Upper lobe of left lung (tissue), 6 donors: ENCODE results near the gene GAS5. TPM values are rescaled to one million over a fixed set of nuclear protein-coding genes. Genes with fewer than 3 reads are reported as not detected.
"Not testable (repeated sequence)": the region's sequence is repeated elsewhere in the genome, so short reads cannot be mapped to it uniquely, and the experiment has no call there.

Experiments used
- ATAC-seq, 2 donors: fragments of 200-7000 bp; cut with Tn5 transposase; one replicate each; pipeline ENCODE4 v1.9.1; 2022; ENCODE audit warnings: mild to moderate bottlenecking in 2 of 2, moderate library complexity in 2 of 2; ENCODE audit not compliant: low FRiP score in 2 of 2
- DNase-seq, 2 donors: peaks; one replicate each; pipeline ENCODE4 v3.0.0-alpha.2; 2019 to 2020
- H3K27ac ChIP-seq, 4 donors: fragments of 200-600 bp; sonication (generic); one replicate each; pipeline ENCODE4 v1.5.1; 2016 to 2019
- H3K27me3 ChIP-seq, 4 donors: fragments of 200-600 bp; sonication (generic); one replicate each; pipeline ENCODE4 v1.5.1; 2017 to 2019
- H3K36me3 ChIP-seq, 4 donors: fragments of 200-600 bp; sonication (generic); one replicate each; pipeline ENCODE4 v1.5.1; 2016 to 2019
- H3K4me1 ChIP-seq, 4 donors: fragments of 200-600 bp; sonication (generic); one replicate each; pipeline ENCODE4 v1.5.1; 2018 to 2019
- H3K4me3 ChIP-seq, 4 donors: fragments of 200-600 bp; sonication (generic); one replicate each; pipeline ENCODE4 v1.5.1; 2017 to 2019; ENCODE audit warnings: mild to moderate bottlenecking in 2 of 4, moderate library complexity in 1 of 4
- H3K9me3 ChIP-seq, 4 donors: fragments of 200-600 bp; sonication (generic); one replicate each; pipeline ENCODE4 v1.5.1; 2018 to 2019
- CTCF ChIP-seq, 6 experiments: fragments of 450-650 bp in 4 of 6; fragments of 200-600 bp in 2 of 6; sonication (generic) in 2 of 6; IDR thresholded peaks; one replicate each; pipeline ENCODE4 v1.5.1; 2016 to 2019; ENCODE audit warnings: antibody characterized with exemption in 6 of 6
- EP300 ChIP-seq, 4 donors: sonication (generic); formaldehyde crosslinking; IDR thresholded peaks; one replicate each; pipeline ENCODE4 v1.5.1; 2017; ENCODE audit warnings: antibody characterized with exemption in 4 of 4, control low read depth in 2 of 4
- POLR2A ChIP-seq, 4 donors: fragments of 450-650 bp; IDR thresholded peaks; one replicate each; pipeline ENCODE4 v1.5.1; 2016 to 2017; ENCODE audit warnings: antibody characterized with exemption in 4 of 4, mild to moderate bottlenecking in 2 of 4
- POLR2AphosphoS5 ChIP-seq, 2 donors: sonication (generic); formaldehyde crosslinking; IDR thresholded peaks; one replicate each; pipeline ENCODE4 v1.5.1; 2017; ENCODE audit warnings: antibody characterized with exemption in 2 of 2
- WGBS, 2 donors: methylation state at CpG; one replicate each; pipeline ENCODE4 v1.1.5; 2017 to 2018; 5-methylcytosine and 5-hydroxymethylcytosine counted together
- total RNA-seq, 6 donors: library from RNA; depleted of rRNA in 4 of 6; stranded (reverse); fragments of >200 nt in 4 of 6; gene quantifications; one replicate each; pipeline versions ENCODE4 v1.1.0 to v1.2.1, GENCODE V29; 2016 to 2021
- donor health status: DM: no; HTN: no; CAD: no; lungs with moderate emphysema.
- donor health status: DM: no; HTN: yes; CAD: no; lungs with severe emphysema.

Gene GAS5
- total RNA-seq, 6 donors from 2014 or later, result 169 to 367 (median 271) TPM

- no peak overlapping the region for H3K27ac ChIP-seq
- H3K9me3 ChIP-seq, result no peaks in the 10 kb centered on the region
- no peaks in the 10 kb centered on the region for H3K27me3 ChIP-seq
- H3K36me3 ChIP-seq, result peaks cover 10 to 21% (median 13%) of the 10 kb centered on the region in 4 donors
- DNase-seq, result no peak
- H3K4me3 ChIP-seq, result no peak overlapping the region
- TF ChIP-seq POLR2A (IDR thresholded peaks at IDR 0.05), result no peak
- TF ChIP-seq EP300 (IDR thresholded peaks at IDR 0.05), result no peak
- TF ChIP-seq POLR2AphosphoS5 (IDR thresholded peaks at IDR 0.05), result no peak
- no peak for TF ChIP-seq CTCF (IDR thresholded peaks at IDR 0.05)
- WGBS, 2 donors, result 69 to 76% methylated on average over 4 of the region's 4 CpGs
- no peak for ATAC-seq
- no peaks in the 10 kb centered on the region for H3K4me1 ChIP-seq
Measured at GRCh38 chr1:173886746-173887611, 19.2 kb upstream of the GAS5 start.

GRCh38 chr1:173884701-173885100, 16.9 kb upstream of the GAS5 start:
- DNase-seq (no peak), ATAC-seq (no peak)
- Histone ChIP-seq H3K4me3 (no peak overlapping the region), H3K36me3 (peaks cover 10 to 21% (median 13%) of the 10 kb centered on the region in 4 donors), H3K27me3 (no peaks in the 10 kb centered on the region), H3K4me1 (no peaks in the 10 kb centered on the region), H3K27ac (no peak overlapping the region), H3K9me3 (no peaks in the 10 kb centered on the region)
- 89 to 93% methylated on average over 5 of the region's 5 CpGs for WGBS, 2 donors
- TF ChIP-seq POLR2A (IDR thresholded peaks at IDR 0.05), result no peak
- no peak for TF ChIP-seq EP300 (IDR thresholded peaks at IDR 0.05)
- TF ChIP-seq POLR2AphosphoS5 (IDR thresholded peaks at IDR 0.05), result no peak
- TF ChIP-seq CTCF (IDR thresholded peaks at IDR 0.05), result no peak

GRCh38 chr1:173881117-173881516, 13.3 kb upstream of the GAS5 start:
- not testable (repeated sequence) for ATAC-seq, H3K27ac ChIP-seq, DNase-seq, H3K4me3 ChIP-seq, H3K27me3 ChIP-seq, H3K9me3 ChIP-seq, H3K4me1 ChIP-seq
- 80 to 88% methylated on average over 3 to 4 of the region's 4 CpGs for WGBS, 2 donors
- H3K36me3 ChIP-seq, result peaks cover 7 to 26% (median 14%) of the 10 kb centered on the region in 4 donors

GRCh38 chr1:173878251-173878650, 10.5 kb upstream of the GAS5 start:
- DNase-seq (no peak), ATAC-seq (no peak)
- Histone ChIP-seq H3K27ac (no peak overlapping the region), H3K4me1 (no peaks in the 10 kb centered on the region), H3K9me3 (no peaks in the 10 kb centered on the region), H3K4me3 (no peak overlapping the region), H3K27me3 (no peaks in the 10 kb centered on the region), H3K36me3 (peaks cover 0 to 27% (median 17%) of the 10 kb centered on the region in 4 donors)
- TF ChIP-seq EP300 (IDR thresholded peaks at IDR 0.05) (no peak), POLR2A (IDR thresholded peaks at IDR 0.05) (no peak), CTCF (IDR thresholded peaks at IDR 0.05) (no peak), POLR2AphosphoS5 (IDR thresholded peaks at IDR 0.05) (no peak)

- no peak overlapping the region for H3K27ac ChIP-seq
- WGBS, 2 donors, result 83 to 91% methylated on average over 5 of the region's 5 CpGs
- H3K4me1 ChIP-seq, result peaks cover 0 to 4% (median 0%) of the 10 kb centered on the region in 4 donors
- no peak overlapping the region for H3K4me3 ChIP-seq
- ATAC-seq (no peak), DNase-seq (no peak)
- no peaks in the 10 kb centered on the region for H3K27me3 ChIP-seq
- H3K36me3 ChIP-seq, result peaks cover 0 to 27% (median 17%) of the 10 kb centered on the region in 4 donors
- TF ChIP-seq POLR2A (IDR thresholded peaks at IDR 0.05) (no peak), POLR2AphosphoS5 (IDR thresholded peaks at IDR 0.05) (no peak), EP300 (IDR thresholded peaks at IDR 0.05) (no peak), CTCF (IDR thresholded peaks at IDR 0.05) (no peak)
- H3K9me3 ChIP-seq, result no peaks in the 10 kb centered on the region
Measured at GRCh38 chr1:173876732-173877131, 8.9 kb upstream of the GAS5 start.
